ENCODE results near the gene SLCO4A1. TPM values are rescaled to one million over a fixed set of nuclear protein-coding genes. Genes with fewer than 3 reads are reported as not detected.
A peak's percentile ranks its signal among the peaks of the same experiment; 100 is the strongest.

The SLCO4A1 gene
- total and polyA plus RNA-seq, 7 donors: 3.6 to 26.3 (median 5.7) TPM

DNA sequence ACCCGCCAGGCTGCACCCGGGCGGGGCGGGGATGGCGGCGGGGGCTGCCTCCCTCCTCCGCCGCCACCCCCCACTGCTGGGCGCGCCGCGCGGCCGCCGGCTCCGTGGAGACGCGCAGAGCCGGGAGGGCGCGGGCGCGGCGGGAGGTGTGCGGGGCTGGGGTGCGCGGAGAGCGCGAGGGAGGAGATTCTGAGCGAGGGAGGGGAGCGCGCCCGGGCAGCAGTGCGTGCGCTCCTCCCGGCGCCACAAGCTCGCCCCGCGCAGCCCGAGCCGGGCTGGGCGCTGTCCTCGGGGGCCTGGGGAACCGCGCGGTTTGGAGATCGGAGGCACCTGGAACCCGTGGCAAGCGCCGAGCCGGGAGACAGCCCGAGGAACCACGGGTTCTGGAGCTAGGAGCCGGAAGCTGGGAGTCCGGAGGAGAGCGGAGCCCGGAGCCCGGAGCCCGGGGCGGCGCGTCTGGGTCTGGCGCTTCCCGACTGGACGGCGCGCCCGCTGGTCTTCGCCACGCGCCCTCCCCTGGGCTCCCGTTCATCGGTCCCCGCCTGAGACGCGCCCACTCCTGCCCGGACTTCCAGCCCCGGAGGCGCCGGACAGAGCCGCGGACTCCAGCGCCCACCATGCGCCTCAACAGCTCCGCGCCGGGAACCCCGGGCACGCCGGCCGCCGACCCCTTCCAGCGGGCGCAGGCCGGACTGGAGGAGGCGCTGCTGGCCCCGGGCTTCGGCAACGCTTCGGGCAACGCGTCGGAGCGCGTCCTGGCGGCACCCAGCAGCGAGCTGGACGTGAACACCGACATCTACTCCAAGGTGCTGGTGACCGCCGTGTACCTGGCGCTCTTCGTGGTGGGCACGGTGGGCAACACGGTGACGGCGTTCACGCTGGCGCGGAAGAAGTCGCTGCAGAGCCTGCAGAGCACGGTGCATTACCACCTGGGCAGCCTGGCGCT lies 66.6 kb downstream of the SLCO4A1 start, which contains the start of gene NTSR1:
Gene NTSR1 (plus strand): TSS at position 246 of the 946 bp plus-strand sequence. CDS start 372 bp downstream, at position 618.
- H3K9me3 ChIP-seq: no peaks in the 10 kb centered on the region
- no peaks in the 10 kb centered on the region for H3K36me3 ChIP-seq
- TF ChIP-seq EP300 (IDR thresholded peaks at IDR 0.05) (no peak), POLR2AphosphoS5 (IDR thresholded peaks at IDR 0.05) (peak in 2 of 4 donors; percentile 32 to 70), POLR2A (IDR thresholded peaks at IDR 0.05) (peak in 1 of 2 donors; percentile 45)
- TF ChIP-seq, protein P1, sequence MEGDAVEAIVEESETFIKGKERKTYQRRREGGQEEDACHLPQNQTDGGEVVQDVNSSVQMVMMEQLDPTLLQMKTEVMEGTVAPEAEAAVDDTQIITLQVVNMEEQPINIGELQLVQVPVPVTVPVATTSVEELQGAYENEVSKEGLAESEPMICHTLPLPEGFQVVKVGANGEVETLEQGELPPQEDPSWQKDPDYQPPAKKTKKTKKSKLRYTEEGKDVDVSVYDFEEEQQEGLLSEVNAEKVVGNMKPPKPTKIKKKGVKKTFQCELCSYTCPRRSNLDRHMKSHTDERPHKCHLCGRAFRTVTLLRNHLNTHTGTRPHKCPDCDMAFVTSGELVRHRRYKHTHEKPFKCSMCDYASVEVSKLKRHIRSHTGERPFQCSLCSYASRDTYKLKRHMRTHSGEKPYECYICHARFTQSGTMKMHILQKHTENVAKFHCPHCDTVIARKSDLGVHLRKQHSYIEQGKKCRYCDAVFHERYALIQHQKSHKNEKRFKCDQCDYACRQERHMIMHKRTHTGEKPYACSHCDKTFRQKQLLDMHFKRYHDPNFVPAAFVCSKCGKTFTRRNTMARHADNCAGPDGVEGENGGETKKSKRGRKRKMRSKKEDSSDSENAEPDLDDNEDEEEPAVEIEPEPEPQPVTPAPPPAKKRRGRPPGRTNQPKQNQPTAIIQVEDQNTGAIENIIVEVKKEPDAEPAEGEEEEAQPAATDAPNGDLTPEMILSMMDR (IDR thresholded peaks at IDR 0.05): no peak
- intact Hi-C loops (cut with DNase I): no loop called here
- H3K27me3 ChIP-seq: peaks cover 7 to 32% (median 27%) of the 10 kb centered on the region in 3 donors
- H3K4me1 ChIP-seq: peaks cover 4 to 56% (median 55%) of the 10 kb centered on the region in 4 donors
- H3K4me3 ChIP-seq: peak within 1 kb of the TSS; percentile 38 to 72 (median 59)
- peak within 1 kb of the TSS in 3 of 4 donors; percentile 79 to 96 (median 88) for H3K27ac ChIP-seq
- DNase-seq: no peak
- WGBS, 2 donors: 11 to 15% methylated on average over 124 of the region's 124 CpGs

DNA sequence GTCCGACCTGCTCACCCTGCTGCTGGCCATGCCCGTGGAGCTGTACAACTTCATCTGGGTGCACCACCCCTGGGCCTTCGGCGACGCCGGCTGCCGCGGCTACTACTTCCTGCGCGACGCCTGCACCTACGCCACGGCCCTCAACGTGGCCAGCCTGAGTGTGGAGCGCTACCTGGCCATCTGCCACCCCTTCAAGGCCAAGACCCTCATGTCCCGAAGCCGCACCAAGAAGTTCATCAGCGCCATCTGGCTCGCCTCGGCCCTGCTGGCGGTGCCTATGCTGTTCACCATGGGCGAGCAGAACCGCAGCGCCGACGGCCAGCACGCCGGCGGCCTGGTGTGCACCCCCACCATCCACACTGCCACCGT lies 67.2 kb downstream of the SLCO4A1 start:
- 86% methylated on average over 30 of the region's 30 CpGs for WGBS, 2 donors
- no peak for DNase-seq
- peak overlapping the region; percentile 38 to 72 (median 59) for H3K4me3 ChIP-seq
- intact Hi-C loops (cut with DNase I): no loop called here
- TF ChIP-seq, protein P1 (IDR thresholded peaks at IDR 0.05): no peak
- TF ChIP-seq POLR2AphosphoS5 (IDR thresholded peaks at IDR 0.05): no peak
- TF ChIP-seq POLR2A (IDR thresholded peaks at IDR 0.05): no peak
- TF ChIP-seq EP300 (IDR thresholded peaks at IDR 0.05): no peak
- H3K36me3 ChIP-seq: no peaks in the 10 kb centered on the region
- H3K27ac ChIP-seq: peak overlapping the region in 3 of 4 donors; percentile 79 to 96 (median 88)
- H3K4me1 ChIP-seq: peaks cover 4 to 56% (median 55%) of the 10 kb centered on the region in 4 donors
- peaks cover 7 to 32% (median 27%) of the 10 kb centered on the region in 3 donors for H3K27me3 ChIP-seq
- H3K9me3 ChIP-seq: no peaks in the 10 kb centered on the region

DNA sequence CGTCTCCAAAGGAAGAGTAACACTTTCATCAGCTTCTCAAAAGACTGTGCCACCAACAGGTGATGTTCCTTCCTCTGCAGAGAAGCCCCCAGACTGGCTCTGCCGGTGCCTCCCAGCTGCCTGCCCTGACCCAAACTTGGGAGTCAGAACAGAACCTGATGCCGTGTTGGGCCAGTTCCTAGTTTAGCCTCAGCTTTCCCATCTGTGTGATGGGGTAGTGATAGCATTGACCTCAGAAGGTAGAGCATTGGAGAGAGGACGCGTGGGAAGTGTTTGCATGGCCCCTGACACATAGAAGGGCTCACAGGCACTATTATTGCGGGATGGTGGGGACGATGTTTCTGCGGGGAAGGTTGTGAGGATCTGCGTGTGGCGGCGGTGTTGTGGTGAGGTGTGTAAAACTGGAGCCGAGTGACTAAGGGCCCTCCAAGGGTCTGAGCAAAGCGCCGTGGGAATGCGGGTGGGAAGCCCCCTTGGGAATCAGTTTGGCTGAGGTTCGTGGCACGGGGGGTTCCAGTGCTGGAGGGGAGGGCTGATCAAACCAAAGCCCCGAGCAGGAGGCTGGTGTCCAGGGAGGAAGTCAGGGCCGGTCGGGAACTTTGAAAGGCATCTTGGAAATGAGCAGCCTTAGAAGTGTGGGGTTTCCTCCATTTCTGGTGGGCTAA lies 68.0 kb downstream of the SLCO4A1 start:
- TF ChIP-seq POLR2AphosphoS5 (IDR thresholded peaks at IDR 0.05): no peak
- TF ChIP-seq, protein P1 (IDR thresholded peaks at IDR 0.05): no peak
- no peak for TF ChIP-seq POLR2A (IDR thresholded peaks at IDR 0.05)
- no peak for TF ChIP-seq EP300 (IDR thresholded peaks at IDR 0.05)
- H3K4me1 ChIP-seq: peaks cover 0 to 56% (median 55%) of the 10 kb centered on the region in 4 donors
- no peaks in the 10 kb centered on the region for H3K36me3 ChIP-seq
- no peak for DNase-seq
- peak overlapping the region in 3 of 4 donors; percentile 79 to 96 (median 88) for H3K27ac ChIP-seq
- peak overlapping the region; percentile 23 to 72 (median 59) for H3K4me3 ChIP-seq
- intact Hi-C loops (cut with DNase I): loop anchor here (5.0 kb wide), 1 partner anchor 42 kb away; no protein-coding TSS in a partner anchor
- no peaks in the 10 kb centered on the region for H3K9me3 ChIP-seq
- peaks cover 7 to 32% (median 27%) of the 10 kb centered on the region in 3 donors for H3K27me3 ChIP-seq
- WGBS, 2 donors: 70 to 80% methylated on average over 20 of the region's 20 CpGs

DNA sequence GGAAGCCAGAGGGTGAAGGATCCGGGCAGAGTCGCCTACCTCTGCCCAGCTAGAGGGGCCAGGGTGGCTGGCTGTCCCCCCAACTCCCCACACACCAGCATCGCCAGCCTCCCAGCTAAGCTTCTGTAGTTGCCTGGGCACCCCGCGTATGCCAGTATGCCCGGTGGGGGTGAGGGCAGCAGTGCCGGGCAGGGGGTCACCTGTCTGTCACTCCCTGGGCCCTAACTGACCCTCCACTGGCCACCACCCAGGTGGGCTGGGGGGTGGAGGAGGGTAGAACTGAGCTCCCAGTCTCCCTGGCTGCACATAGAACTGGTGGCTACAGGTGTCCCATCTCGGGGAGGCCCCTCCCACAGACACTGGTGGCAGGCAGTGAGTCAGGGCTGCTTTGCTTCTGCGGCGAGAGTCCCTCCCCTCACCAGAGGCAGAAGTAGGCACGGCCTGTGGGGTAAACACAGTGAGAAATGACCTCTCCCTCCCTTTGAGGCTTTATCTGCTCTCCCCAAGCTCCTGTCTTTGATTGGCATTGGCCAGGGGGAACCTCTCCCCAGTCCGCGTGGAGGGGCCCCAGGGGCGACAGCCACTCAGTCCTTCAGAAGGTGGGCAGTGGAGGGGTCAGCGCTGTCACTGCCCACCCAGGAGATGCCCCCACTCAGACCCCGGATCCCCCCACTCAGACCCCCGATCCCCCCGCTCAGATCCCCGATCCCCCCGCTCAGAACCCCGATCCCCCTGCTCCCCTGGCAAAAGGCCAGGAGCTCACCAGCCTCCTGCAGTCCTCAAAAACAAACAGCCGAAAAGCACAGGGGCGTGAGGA lies 68.8 kb downstream of the SLCO4A1 start:
- peak in 1 of 2 donors; percentile 62 for TF ChIP-seq POLR2A (IDR thresholded peaks at IDR 0.05)
- TF ChIP-seq POLR2AphosphoS5 (IDR thresholded peaks at IDR 0.05): peak in 3 of 4 donors; percentile 52 to 83 (median 64)
- TF ChIP-seq, protein P1 (IDR thresholded peaks at IDR 0.05): no peak
- TF ChIP-seq EP300 (IDR thresholded peaks at IDR 0.05): no peak
- H3K4me3 ChIP-seq: peak overlapping the region; percentile 23 to 72 (median 59)
- peak; percentile 89 for DNase-seq
- H3K27ac ChIP-seq: peak overlapping the region in 3 of 4 donors; percentile 79 to 96 (median 88)
- intact Hi-C loops (cut with DNase I): loop anchor here (5.0 kb wide), 1 partner anchor 41 kb away; no protein-coding TSS in a partner anchor
- peaks cover 7 to 32% (median 27%) of the 10 kb centered on the region in 3 donors for H3K27me3 ChIP-seq
- H3K4me1 ChIP-seq: peaks cover 0 to 63% (median 61%) of the 10 kb centered on the region in 4 donors
- 52 to 64% methylated on average over 23 of the region's 23 CpGs for WGBS, 2 donors
- no peaks in the 10 kb centered on the region for H3K36me3 ChIP-seq
- no peaks in the 10 kb centered on the region for H3K9me3 ChIP-seq

Data from sigmoid colon (tissue), 7 donors.